ENCODE measurements around the gene OCRL. TPM values are rescaled to one million over a fixed set of nuclear protein-coding genes. Genes with fewer than 3 reads are reported as not detected.

OCRL gene
- total and polyA plus RNA-seq, 12 donors: 24.2 to 48.6 (median 34.3) TPM

GRCh38 chrX:129520151-129520550, 19.9 kb upstream of the OCRL start:
- Histone ChIP-seq H3K4me1 (replicated peaks in 1 of 2) (peaks cover 4 to 6% of the 10 kb centered on the region in 2 donors), H3K4me3 (no peak overlapping the region), H3K27ac (peak overlapping the region in 1 of 5 donors; percentile 46), H3K27me3 (no peaks in the 10 kb centered on the region), H3K36me3 (replicated peaks in 1 of 2) (no peaks in the 10 kb centered on the region), H3K9me3 (replicated peaks in 1 of 3) (no peaks in the 10 kb centered on the region)
- intact Hi-C loops (cut with DNase I): no loop called here
- WGBS, 4 donors: 44 to 57% (median 48%) methylated on average over 3 of the region's 3 CpGs
- peak in 1 of 7 donors; percentile 5 for DNase-seq
- no peak for TF ChIP-seq POLR2A (IDR thresholded peaks at IDR 0.05)
- no peak for TF ChIP-seq CTCF (IDR thresholded peaks at IDR 0.05)

- Histone ChIP-seq H3K9me3 (replicated peaks in 1 of 3) (no peaks in the 10 kb centered on the region), H3K36me3 (replicated peaks in 1 of 2) (no peaks in the 10 kb centered on the region), H3K4me3 (peak overlapping the region; percentile 18 to 83 (median 64)), H3K27ac (peak overlapping the region in 4 of 5 donors; percentile 80 to 92 (median 88)), H3K27me3 (no peaks in the 10 kb centered on the region), H3K4me1 (replicated peaks in 1 of 2) (peaks cover 4 to 6% of the 10 kb centered on the region in 2 donors)
- WGBS, 4 donors: 2 to 34% (median 13%) methylated on average over 11 to 44 of the region's 56 CpGs
- intact Hi-C loops (cut with DNase I): no loop called here
- peak; percentile 62 to 80 (median 68) for DNase-seq
- TF ChIP-seq CTCF (IDR thresholded peaks at IDR 0.05) (peak in 2 of 6 experiments; percentile 13 to 16), POLR2A (IDR thresholded peaks at IDR 0.05) (no peak)
Observed at GRCh38 chrX:129522184-129523078, 17.6 kb upstream of the OCRL start.

- Histone ChIP-seq H3K4me3 (peak within 1 kb of the TSS; percentile 18 to 83 (median 64)), H3K4me1 (replicated peaks in 1 of 2) (peaks cover 4 to 6% of the 10 kb centered on the region in 2 donors), H3K27me3 (no peaks in the 10 kb centered on the region), H3K36me3 (replicated peaks in 1 of 2) (no peaks in the 10 kb centered on the region), H3K9me3 (replicated peaks in 1 of 3) (no peaks in the 10 kb centered on the region), H3K27ac (peak within 1 kb of the TSS in 4 of 5 donors; percentile 80 to 92 (median 88))
- DNase-seq: peak; percentile 62 to 80 (median 71)
- TF ChIP-seq CTCF (IDR thresholded peaks at IDR 0.05): no peak
- peak; percentile 41 to 75 for TF ChIP-seq POLR2A (IDR thresholded peaks at IDR 0.05)
- intact Hi-C loops (cut with DNase I): no loop called here
- 0 to 58% (median 18%) methylated on average over 11 to 52 of the region's 54 CpGs for WGBS, 4 donors
Observed at GRCh38 chrX:129523079-129523911, 16.8 kb upstream of the OCRL start, which contains the start of gene SMARCA1. TSS of gene SMARCA1 (minus strand) at chrX:129523490. CDS start at chrX:129523370, 120 bp downstream.
